GM20431 (cell line): ENCODE measurements around the gene EZR.

Source experiments
- in situ Hi-C: fragments of 300-500 bp; cut with MseI, MboI; formaldehyde crosslinking; loops from one replicate; pipeline ENCODE4 v1.15.0; 2020; ENCODE audit warnings: low sequenced_read_pairs; ENCODE audit not compliant: unreplicated experiment

Gene EZR

GRCh38 chr6:158780988-158781691 is 38.0 kb downstream of the EZR start:
- in situ Hi-C loops: loop anchor here (25.0 kb wide), 1 partner anchor 181 kb away; no protein-coding TSS in a partner anchor

DNA sequence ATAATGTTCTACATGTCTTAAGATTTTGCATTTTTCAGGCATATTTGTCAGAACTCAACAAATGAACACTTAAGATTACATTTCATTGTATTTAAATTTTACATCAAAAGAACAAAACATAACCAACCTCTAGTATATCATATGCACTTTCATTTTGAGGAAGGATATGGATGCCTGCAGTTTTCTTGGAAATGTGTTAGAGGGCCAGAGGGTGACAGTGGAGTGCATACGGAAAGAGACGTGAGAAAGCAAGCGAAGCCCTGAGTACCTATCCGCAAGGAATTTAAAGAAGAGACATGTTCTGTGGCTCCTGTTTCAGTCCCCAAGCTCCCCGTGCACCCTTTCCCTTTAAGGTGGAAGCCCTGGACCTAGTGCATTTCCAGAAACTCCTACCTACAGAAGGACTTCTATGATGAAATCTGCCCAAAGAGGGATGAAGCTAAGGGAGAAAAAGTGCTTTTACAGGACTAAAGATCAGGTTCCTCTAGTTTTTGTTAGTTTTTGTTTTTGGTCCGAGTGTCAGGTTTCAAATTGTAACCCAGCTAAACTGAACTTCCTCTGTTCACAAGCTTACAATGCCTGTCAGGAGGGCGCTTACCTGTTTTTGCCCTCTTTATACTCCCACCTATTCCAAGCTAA is 38.8 kb downstream of the EZR start:
- in situ Hi-C loops: loop anchor here (25.0 kb wide), 1 partner anchor 182 kb away; no protein-coding TSS in a partner anchor

DNA sequence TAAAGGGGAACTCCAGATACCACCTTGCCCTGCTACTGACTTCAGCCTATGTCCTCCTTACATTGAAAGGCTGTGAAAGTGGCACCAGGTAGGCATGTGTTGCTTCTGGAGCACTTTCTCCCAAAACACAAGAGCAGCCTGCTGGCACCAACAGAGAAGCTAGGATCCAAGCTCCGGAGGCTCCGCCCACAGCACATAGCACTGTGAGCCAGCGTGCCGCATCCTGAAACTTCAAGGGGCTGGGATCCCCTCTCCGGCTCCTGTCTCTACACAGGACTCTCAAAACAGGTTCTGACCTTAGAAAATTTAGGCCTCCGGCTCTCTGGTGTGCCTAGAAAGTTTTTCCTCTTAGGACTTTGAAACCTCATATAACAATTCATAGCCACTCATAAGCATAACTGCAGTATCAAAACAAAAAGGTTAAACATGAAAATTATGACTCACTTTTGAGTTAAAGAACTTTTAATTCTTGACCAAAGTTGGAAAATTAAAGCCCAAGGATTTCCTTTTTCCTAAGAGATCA is 41.1 kb downstream of the EZR start:
- in situ Hi-C loops: loop anchor here (25.0 kb wide), 1 partner anchor 184 kb away; no protein-coding TSS in a partner anchor

DNA sequence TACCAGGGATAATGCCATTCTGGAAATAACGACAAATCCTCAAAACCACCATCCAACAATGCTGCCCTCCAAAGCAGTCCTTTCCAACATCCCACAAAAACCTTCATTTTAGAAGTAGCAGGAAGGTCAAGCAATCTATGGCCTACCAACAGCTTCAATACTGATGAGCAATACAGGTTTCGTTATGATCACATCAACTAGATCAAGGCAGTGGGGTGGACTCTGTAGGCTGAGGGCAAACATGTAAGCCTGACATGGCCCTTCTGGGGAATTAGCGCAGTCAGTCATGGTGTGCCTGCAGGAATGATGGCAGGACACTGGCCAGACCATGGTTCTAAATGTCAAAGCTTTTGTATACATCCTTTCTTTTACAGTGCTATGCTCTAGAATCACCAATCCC is 41.7 kb downstream of the EZR start:
- in situ Hi-C loops: loop anchor here (25.0 kb wide), 1 partner anchor 185 kb away; no protein-coding TSS in a partner anchor

DNA sequence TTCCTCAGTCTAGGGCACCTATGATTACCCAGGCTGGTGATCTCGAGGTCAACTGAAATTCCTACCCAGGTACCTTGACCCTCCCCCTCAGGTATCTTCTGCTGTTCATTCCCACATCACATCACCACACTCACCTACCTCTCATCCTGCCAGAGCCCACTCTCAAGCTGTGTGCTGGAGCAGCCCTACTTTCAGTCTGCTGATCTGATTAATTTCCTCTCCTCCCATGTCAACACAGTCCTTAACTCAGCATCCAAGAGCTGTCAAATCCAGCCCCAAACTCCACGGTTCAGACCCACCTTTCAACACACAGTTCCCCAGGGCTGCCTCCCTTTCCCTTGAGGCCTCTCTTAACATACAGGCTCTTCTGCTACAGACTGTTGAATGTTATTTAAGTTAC is 42.4 kb downstream of the EZR start:
- in situ Hi-C loops: loop anchor here (25.0 kb wide), 1 partner anchor 186 kb away; no protein-coding TSS in a partner anchor

- in situ Hi-C loops: loop anchor here (25.0 kb wide), 1 partner anchor 186 kb away; no protein-coding TSS in a partner anchor
Measured at GRCh38 chr6:158775832-158776231, 43.3 kb downstream of the EZR start.

DNA sequence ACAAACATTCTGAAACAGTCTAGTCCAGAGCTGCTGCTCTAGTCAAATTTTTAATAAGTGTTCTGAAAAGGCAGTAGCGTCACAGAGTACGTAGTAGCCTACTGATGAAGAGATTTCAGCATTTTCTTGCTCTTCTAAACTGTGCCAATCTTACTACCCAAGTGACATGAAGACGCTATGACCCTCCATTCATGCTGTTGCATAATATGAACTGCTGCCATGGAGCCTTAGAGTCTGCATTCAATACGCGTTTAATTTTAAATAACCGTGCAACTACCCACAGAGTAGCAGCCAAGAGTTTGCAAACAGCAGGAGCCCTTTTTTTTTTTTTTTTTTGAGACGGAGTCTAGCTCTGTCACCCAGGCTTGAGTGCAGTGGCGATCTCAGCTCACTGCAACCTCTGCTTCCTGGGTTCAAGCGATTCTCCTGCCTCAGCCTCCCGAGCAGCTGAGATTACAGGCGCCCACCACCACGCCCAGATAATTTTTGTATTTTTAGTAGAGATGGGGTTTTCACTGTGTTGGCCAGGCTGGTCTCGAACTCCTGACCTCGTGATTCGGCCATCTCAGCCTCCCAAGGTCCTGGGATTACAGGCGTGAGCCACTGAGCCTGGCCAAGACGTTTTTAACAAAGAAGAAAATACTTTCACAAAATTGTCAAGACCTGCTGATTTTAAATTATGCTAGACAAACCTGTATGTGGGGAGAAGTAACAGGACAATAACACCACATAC is 44.3 kb downstream of the EZR start:
- in situ Hi-C loops: loop anchor here (25.0 kb wide), 1 partner anchor 187 kb away; no protein-coding TSS in a partner anchor

DNA sequence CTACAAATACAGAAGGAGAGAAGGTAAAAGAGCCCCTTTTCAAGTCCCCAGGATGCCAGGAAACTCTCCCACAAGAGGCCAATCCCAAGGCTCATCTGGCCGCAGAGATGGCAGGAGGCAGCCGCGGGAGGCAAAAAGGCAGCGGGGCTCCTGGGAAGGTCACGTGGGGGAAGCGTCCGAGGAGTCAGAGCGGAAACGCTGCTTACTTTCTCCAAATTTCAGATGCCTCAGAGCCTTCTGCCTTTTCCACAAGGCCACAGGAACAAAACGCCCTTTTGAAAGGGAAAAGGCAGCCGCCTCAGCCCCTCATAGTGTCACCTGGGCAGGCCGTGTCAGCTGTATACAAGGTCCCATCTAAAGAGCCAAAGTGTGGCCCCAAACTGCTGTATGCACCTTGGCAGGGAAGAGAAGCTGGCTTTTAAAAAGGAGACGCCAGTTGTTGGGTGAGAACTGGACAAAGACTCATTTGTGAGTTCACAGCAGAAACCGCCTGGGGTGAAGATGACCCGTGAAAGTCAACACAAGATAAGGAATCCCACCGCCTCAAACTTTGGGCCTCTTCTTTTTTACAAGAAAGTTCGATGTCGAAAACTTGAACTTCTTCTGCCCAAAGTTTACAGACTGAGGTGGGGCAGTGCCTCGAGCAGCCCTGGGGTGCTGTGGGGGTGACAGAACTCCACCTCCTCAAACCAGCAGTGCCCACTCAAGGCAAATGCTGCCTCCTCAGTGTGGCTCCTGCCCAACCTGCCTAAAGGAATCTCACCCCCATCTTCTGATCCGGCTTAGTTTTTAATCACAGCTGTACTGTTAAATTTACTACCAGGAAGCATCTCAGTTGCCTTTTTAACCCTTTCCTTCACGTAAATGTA is 45.4 kb downstream of the EZR start:
- in situ Hi-C loops: no loop called here

DNA sequence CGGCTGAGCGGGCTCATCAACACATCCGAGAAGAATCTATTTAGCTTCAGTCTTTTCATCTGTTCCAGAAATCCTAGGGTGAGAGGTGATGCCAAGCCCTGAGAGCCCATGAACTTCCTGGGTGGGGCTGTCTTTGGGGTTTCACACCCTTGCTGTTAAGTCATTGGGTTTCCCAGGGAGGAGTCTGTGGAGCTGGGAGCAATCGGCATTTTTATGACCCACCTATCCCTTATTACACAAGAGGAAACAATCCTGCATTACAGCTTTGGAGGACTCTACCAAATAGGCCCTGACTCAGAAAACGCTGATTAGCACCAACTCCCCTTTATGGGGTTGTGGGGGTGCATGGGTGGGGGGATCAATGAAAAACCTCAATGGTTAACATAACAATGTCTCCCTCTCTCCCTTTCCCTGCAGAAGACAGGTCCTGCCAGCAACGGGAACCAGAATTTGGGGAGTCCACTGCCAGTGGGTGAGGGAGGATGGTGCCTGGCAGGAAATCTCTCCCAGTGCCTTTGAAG is 46.3 kb downstream of the EZR start:
- in situ Hi-C loops: no loop called here

DNA sequence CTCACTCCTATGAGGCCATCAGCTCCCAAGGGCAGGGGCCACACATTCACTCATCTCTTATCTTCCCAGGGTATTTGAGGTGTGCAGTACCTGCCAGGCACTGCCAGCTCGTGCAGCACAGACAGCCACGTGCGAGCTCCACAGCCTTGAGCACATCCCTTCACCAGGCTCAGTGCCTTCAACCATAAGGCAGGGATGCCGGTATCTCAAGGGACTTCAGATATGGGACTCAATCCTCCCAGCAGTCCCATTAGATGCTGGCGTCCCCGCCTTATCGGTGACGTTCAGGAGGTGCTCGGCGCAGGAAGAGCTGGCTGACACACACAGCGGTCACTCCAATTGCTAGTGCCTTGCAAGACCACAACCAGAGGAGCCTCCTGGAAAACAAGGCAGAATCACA is 47.0 kb downstream of the EZR start:
- in situ Hi-C loops: no loop called here

GRCh38 chr6:158771399-158772152 is 47.6 kb downstream of the EZR start:
- in situ Hi-C loops: no loop called here

DNA sequence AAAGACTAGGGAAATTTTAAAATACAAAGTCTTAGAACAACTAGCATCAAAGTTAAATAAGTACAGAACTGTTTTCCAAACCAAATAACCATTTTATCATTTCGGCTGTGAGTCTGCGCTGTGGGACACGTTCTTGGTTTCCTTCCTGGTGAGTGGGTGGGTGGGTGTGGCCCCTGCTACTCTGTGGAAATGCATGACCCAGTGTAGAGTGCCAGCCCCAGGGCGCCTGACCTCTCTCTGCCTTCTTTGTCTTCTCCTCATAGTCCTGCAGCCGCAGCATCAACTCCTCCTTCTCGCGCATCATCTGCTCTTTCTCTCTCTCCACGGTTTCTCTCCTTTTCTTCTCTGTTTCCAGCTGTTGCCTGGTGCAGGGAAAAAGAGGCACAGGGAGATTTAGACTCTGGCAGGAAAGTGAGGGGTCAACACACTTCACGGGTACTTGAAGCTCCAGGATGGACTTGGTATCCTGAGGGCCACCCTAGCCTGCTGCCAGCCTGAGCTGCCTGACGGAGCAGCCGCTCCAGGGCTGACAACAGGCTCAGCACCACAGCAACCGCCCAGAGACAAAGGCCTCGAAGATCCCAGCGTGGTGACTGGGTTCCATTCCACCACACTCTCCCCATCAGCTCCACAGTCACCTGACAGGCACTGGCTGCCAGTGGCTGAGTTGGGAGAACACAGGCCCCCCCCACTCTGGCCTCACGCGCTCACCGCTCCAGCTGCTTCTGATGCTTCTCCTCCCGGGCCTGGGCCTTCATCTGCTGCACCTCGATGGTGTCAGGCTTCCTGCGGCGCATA is 48.4 kb downstream of the EZR start:
- in situ Hi-C loops: no loop called here

GRCh38 chr6:158769771-158770432 is 49.3 kb downstream of the EZR start:
- in situ Hi-C loops: no loop called here

- in situ Hi-C loops: no loop called here
Measured at GRCh38 chr6:158769234-158769770, 49.9 kb downstream of the EZR start.

- in situ Hi-C loops: no loop called here
Measured at GRCh38 chr6:158768436-158768835, 50.7 kb downstream of the EZR start.

GRCh38 chr6:158767709-158768108 is 51.5 kb downstream of the EZR start:
- in situ Hi-C loops: no loop called here
